ENCODE measurements around the gene C1orf159.

The C1orf159 gene

DNA sequence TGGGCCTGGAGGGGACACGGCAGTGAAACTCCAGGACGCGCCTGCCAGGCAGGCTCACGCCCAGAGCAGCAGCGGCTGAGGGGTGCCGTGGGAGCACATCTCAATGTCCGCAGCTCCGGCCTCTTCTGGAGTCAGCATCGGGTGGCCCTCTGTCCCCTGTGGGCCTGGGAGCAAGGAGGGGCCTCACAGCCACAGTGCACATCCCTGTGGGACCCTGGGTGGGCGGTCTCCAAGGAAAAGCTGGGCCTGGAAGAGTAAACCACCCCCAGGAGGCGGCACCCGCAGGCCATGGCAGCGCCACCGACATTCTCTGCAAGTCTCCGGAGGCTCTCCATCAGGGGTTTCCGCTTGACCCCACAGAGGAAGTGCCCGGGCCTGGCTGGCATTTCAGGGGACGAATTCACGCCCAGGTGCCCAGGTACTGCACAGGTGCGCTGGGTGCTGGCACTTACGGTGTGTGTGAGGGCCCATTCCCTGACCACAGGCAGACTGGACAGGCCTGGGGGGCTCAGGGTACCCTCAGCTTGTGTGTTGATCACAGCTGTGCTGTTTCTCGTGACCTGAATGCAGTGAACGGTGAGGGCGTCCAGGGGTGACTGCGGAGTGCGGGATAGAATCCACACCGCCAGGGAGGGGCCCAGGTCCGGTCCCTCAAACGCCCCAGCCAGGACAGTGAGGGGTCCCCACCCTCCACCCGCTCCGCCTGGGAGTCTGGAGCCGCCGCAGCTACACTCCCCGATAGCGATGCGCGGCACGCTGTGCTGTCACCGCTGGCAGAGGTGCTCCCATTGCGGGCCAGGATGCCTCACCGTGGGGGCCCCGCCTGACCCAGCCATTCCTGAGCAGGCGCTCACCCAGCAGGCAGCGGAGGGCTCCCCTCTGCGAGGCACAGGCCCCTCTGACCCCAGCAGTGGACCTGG, 25.2 kb downstream of the C1orf159 start:
- no peak for DNase-seq

DNA sequence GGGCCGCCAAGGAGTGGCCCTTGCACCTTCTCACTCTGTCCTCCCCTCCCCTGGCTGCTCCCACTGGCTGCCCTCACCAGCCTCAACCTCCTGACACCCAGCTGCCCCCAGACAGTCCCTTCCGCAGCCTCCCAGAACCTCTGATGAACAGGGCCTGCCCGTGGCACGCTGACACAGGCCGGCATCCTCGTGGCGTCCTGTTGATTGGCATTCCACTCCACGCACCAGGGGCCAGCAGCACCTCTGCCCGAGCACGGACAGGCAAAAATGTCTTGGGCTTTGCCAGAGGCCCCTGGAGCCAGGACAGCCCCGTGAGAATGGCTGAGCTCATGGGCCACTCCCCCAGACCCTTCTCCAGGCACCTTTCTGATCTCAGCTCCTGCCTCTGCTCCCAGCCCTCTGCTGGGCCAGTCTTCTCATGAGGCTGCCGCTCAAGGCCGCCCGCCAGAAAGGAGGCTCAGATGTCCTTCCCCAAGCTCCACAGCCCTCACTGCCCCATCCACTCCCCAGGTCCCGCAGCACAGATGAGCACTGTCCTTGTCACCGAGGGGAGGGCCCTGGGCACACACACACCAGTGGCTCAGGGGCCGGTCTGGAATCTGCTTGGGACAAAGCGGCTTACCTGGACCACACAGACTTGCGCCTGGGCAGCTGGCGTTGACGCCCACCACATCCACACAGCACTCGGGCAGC, 26.0 kb downstream of the C1orf159 start:
- no peak for DNase-seq

DNA sequence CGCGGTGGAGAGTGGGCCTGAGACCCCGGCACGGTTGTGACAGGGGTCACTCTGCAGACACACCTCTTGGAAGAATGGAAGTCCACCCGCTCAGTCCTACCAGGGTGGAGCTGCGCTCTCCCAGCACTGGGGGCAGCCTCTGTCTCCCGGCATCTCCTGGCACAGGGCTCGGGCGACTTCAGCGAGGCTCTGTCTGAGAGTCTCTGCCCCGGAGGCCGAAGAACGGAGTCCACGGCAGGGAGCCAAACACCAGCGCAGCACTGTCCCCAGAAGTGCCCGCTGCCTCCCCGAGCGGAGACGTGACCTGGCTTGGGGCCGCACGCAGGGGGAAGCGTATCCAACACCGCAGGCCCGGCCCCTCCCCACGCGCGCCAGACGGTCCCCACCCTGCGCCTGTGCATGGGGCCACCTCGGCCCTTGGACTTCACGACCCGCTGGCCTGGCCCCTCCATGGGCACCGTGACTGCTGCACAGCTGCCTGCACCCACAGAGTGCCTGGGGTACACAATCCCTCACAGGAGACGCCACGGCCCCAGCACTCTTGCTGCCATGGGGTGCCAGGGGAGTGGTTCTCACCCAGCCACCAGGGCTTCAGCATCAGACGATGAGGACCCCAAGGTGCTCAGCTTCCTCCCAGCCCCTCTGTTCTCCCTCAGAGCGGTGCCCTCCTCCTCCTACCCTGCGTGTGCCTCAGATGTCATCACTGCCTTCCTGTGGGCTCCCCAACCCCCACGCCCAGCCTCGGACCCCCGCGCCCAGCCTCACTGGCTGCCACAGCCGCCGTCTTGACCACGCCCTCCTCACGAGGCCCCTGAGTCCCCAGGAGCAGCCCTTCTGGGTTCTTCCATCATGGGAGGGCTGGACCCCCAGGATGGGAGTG, 26.8 kb downstream of the C1orf159 start:
- no peak for DNase-seq

DNA sequence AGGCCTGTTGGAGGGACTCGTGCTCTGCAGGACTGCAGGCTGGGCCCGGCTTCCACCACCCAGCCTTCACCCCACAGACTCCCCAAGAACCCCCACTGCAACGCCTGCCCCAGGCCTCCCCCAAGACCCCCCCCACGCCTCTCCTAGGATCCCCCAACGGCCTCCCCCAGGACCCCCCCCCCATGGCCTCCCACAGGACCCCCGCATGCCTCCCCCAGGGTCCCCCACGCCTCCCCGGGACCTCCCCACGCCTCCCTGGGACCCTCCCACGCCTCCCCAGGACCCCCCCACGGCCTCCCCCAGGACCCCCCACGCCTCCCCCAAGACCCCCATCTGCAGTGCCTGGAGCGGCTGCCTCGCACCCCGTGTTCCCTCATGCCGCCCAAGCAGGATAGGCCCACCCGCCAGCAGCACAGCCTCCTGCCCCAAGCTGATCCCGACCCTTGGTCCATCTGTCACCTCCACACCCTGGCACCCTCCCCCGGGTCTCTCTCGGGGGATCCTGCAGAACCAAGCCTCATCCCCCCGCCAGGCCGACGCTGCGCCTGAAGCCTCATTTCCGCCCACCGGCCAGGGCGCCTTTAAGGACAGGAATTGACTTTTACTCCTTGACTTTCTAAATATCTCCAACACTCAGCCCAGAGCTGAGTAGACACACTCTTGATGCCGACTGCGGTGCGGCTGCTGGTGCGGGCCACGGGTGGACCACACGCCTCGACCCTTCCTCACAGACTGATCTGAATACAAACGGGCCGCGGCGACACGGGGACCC, 27.7 kb downstream of the C1orf159 start:
- no peak for DNase-seq

DNA sequence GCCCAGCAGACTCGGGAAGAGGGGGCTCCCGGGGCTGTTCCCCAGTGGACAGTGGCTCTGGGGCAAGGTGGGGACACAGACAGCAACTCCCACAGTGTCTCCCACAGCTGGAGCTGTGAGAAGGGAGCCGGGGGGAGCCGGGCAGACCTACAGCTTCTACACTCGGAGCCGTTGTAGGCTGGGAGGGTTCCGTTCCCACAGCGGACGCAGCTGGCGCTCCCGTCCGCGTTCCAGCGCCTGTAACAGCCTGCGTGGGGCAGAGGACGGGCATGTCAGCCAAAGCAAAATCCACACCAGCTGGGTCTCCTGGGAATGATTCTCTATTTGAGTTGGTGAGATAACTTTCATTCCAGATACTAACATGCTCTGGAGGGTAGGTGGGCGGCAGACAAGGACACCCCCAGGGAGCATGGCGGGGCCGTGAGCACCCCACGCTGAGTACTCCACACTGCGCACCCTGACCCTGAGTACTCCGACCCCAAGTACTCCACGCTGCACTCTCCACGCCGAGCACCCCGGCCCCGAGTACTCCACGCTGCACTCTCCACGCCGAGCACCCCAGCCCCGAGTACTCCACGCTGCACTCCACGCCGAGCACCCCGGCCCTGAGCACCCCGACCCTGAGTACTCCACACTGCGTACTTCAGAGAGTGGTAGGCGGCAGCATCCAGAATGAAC, 28.4 kb downstream of the C1orf159 start:
- no peak for DNase-seq

DNA sequence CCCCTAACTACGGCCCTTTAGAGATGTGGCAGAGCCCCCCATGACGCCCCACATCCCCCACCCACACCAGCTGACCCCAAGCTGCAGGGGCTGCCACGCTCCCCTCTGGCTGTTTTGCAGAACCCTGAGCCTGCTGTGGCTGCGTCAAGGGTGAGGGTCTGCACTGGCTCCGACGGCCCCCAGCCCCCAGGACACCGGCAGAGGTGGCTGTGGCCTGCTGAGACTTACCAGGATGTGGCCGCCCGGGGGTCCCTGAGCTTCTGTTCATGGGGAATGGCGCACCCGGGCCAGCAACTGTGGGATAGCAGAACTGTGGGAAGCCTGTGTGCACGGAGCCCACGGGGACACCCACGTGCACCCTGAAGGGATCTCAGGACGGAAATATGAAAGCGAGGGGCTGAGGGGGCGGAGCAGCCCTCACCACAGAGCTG, 29.0 kb downstream of the C1orf159 start:
- DNase-seq: no peak

DNA sequence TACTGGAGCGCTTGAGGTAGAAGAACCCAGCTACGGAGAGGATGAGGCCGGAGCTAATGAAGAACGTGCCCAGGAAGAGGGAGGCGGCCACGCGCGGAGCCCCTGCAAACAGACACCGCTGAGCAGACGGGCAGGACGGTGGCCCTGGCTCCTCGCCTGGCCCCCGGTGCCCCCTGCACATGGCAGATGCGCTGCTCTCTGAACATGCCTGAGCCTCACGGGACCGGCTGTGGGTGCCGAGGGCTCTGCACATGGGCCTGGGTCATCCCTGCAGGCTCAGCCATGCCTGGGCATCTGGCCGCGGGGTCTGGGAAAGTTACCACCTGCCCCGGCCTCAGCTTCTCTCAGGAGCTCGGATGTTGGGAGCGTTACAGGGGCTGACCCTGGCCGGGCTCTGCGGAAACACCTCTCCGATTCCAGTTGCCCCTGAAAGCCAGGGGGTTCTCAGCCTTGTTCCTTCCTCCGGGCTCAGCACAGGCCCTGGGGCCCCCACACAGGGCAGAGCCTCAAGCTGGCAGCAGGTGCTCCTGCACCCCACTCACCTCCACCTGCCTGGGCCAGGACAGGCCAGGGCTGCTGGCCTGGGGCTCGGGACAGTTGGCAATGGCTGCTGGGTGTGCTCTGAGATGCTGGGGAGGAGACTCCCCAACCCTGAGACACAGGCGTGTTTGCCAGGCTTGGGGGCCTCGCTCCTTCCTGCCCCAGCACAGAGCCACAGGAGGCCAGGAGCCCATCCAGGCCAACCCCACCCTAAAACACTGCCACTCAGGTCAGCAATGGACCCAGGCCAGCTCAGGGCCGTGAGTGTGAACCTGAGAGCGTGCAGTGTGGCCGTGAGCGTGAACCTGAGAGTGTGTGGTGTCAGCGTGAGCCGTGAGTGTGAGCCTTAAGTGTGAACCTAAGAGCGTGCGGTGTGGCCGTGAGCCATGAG, 29.7 kb downstream of the C1orf159 start:
- no peak for DNase-seq

DNA sequence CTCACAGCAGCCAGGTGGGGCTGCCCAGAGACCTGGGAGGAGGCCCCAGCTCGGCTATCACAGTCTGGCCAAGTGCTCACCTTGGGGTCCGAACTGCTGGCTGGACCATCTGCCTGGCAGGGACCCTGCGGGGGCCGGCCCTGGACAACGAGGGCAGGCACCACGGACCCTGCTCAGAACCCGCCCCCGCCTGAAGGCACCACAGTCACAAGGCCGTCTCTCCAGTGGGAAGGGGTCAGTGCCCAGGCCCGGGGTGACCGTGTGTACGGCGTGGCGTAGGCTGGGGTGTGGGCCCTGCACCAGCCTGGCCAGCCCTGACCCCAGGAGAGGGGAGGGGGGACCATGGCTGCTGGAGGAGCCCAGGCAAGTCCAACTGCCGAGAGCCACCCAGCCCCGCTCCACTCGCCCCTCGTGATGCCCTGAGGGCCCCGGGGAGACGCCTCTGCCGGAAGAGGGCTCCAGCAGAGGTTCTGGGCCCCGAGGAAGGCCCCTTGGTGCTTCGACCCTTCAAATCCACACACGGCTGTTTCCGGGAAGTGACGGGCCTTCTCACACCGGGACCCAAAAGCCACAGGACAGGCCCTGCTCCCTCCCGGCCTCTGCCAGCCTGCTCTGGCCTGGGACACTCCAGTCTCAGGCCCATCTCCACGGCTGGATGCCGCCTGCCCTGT, 30.6 kb downstream of the C1orf159 start:
- no peak for DNase-seq

DNA sequence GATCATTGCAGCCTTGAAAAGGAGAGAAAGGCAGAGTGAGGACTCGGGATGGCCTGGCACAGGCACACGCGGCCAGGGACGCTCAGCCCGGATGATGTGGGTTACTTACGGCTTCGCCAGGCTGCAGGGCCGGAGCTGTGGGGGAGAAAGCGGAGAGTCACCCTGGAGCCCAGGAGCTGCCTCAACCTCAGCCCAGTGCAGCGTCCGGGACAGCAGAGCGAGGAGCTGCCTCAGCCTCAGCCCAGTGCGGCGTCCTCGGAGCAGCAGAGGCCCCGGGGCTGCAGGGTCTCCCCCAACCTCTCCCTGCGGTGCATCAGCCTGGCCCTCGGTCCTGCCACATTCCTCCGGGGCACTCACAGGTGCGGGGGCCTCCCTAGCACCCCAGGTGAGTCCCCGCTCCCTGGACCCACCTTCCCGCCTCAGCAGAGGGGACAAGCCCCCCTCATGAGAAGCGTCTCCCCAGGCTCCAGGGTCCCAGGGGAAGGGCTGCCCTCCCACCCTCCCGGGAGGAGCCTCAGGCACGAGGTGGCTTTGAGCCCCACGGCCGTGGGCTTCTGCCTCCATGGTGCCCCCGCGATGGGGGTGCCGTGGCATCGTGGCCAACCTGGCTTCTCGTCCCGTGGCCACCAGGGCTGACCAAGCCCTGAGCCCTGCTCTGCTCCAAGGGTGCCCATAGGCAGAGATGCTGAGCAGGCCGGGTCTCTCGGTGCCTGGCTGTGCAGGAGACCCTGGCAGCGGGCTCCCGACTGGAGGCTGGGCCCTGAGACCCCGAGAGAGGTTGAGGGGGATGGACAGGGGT, 31.3 kb downstream of the C1orf159 start:
- DNase-seq: no peak

DNA sequence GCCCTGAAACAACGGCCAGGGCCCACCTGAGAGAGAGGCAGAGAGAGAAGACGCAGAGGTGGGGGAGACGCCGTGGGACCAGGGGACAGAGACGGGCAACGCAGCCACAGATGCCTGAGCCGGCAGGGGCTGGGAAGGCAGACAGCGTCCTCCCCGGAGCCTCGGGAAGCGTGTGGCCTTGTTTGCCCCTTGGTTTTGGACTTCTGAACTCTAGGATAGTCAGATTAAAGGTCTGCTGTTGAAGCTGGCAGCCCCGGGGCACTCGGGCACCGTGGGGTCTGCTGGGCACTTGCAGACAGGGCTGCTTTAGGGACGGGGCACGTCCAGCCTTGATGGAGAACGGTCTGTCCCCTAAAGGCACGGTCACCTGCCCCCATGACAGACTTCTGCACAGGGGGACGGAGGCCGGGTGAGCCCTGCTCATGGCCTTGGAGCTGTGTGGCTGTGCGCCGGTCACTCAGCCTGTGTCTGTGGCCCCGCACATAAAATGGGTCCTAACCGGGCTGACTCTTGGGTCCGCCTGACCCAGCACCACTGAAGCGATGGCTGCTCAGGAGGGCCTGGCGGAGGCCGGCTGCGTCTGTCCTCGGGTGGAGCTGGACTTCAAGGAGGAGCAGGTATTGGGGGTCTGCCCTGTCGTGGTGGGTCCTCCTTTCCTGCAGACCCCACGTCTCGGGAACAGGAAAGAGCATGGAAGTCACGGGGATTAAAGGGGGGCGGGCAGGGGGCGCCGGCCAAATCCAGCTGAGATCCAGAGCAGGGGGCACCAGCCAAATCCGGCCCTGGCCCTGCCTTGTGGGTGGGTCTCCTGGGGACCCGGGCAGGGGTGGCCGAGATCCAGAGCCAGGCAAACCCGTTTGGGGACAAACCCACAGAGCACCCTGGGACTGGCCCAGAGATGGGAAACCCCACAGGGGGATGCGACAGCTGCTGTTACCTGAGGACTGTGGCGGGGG, 32.2 kb downstream of the C1orf159 start:
- DNase-seq: no peak

DNA sequence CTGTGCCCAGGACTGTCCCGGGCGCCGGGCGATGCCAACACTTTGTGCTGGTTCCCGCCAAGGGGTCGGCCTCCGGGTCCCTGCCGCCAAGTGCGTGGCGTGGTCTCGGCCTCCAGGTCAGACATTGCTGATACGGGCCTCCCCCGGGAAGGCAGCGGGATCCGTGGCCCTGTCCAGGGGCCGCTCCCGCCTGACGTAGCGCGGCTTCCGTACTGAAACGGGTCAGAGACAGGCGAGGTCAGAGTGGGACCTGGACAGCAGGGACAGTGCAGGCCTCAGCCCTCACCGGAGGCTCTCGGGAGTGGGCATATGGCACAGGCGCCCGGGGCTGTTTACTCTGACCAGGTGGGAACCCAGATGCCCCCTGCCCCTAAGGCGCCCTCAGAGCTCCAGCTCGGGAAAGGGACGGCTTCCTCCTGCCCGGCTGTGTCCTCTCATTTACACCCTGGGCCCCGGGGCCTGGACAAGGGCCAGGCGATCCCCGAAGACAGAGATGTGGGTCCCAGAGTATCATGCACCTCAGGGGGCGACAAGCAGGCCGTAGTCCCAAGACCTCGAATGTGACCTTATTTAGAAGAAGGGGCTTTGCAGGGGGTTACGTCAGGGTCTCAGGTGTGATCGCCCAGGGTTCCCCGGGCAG, 33.0 kb downstream of the C1orf159 start:
- DNase-seq: no peak

DNA sequence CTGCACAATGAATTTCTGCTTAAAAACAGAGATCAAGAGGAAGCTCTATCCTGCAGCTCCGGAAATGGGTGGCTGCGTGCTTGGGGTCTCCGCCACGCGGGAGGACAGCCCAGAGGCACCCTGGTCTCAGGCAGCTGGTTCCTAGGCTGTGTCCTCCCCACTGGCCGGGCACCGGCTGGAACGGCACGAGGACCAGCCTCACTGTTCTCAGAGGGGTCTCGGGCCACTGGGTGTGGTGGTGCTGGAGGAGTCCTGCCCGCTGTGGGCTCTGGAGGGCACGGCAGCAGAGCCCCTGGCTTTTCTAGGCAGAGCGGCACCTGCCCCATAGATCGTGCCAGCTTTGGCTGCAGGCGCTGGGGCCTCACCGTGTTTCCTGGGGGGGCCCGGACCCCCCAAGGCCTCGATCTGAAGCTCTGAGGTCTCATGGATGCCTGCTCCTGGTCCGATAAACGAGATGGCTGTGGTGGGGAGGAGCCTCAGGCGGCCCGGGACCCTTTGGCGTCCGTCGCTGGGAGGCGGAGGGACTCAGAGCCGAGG, 33.6 kb downstream of the C1orf159 start:
- no peak for DNase-seq

DNA sequence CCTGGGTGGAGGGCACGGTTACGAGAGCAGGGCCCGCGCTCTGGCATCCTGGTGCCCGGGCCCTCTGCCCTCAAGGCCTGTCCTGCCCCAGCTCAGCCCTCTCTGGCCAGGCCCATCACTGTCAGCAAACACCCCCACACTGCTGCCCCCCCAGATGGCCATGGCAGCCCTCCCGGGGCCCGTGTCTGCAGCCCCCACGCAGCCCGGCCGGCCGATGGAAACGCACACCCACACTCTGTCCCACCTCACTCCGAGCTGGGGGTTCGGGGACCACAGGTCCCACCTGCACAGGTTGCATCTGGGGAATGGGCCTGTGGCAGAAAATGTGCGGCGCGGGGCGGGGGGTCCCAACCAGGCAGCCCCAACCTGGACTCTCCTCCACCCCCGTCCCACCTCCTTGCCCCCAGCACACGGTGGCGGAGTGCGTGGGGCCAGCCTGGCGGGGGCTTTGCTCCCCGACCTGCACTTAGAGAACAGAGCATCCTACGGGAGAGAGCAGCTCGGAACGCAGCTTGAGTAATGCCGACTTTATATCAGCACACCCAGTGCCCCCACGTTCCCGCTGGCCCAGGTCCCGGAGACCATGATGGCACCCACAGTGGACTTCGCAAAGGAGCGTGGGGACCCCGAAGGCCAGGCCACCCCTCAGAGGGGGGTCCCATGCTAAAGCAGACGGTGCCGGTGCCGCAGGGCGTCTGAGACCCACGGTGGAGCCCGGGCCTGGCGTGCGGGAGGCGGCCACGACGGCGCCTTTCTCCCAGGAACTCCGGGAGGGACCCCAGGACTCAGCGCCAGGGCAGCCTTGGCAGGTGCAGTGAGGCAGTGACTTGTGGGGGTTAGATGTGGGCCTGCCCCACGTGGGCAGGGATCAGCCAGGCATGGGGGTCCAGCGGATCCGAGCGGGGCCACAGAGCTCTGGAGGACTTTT, 34.3 kb downstream of the C1orf159 start:
- no peak for DNase-seq

DNA sequence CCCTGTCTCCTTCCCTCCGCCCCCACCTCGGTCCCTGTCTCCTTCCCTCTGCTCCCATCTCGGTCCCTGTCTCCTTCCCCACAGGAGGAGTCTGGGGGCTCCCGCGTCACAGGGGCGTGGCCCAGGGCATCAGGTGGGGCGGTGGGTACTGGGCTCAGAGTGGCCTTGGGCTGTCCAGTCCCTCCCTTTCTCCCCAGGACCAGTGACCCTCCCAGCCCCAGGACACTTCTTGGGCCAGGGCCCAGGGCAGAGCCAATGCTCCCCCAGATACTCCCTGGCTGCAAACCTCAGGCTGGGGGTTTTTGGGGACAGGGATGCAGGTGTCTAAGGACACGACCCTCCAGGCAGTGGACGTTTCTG, 35.0 kb downstream of the C1orf159 start:
- no peak for DNase-seq

DNA sequence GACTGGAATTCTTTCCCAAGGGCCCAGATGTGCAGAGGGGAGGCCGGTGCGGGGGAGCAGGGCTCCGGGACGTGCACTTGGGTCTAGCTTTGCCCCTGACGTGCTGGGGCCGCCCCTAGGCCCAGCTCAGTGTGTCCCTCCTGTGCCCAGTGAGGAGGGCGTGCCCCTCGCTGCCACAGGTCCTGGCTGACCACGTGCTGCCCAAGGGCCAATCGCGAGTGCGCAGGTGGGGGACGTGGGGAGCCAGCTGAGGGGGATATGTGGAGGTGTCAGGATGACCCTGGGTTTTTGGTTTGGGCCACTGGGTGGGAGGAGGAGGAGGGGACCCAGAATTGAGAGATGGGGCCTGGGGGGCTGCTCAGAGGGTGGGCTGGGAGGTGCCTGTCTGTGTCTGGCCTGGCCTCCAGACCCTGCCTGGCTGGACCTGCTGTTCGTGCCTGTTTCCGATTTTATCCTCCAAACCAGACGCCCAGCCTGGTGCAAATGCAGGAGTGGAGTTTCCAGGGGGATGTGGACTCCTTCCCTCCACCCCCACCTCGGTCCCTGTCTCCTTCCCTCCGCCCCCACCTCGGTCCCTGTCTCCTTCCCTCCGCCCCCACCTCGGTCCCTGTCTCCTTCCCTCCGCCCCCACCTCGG, 35.6 kb downstream of the C1orf159 start:
- DNase-seq: no peak

All from activated naive CD4-positive, alpha-beta T cell (primary cell).